Measurements from ENCODE around the gene IL23R. TPM values are rescaled to one million over a fixed set of nuclear protein-coding genes. Genes with fewer than 3 reads are reported as not detected.
"Not testable (repeated sequence)": the region's sequence is repeated elsewhere in the genome, so short reads cannot be mapped to it uniquely, and the experiment has no call there.

The IL23R gene
- total and polyA plus RNA-seq, 2 donors (not counting 1 experiment from before 2014, with no cell fraction given), result not detected

DNA sequence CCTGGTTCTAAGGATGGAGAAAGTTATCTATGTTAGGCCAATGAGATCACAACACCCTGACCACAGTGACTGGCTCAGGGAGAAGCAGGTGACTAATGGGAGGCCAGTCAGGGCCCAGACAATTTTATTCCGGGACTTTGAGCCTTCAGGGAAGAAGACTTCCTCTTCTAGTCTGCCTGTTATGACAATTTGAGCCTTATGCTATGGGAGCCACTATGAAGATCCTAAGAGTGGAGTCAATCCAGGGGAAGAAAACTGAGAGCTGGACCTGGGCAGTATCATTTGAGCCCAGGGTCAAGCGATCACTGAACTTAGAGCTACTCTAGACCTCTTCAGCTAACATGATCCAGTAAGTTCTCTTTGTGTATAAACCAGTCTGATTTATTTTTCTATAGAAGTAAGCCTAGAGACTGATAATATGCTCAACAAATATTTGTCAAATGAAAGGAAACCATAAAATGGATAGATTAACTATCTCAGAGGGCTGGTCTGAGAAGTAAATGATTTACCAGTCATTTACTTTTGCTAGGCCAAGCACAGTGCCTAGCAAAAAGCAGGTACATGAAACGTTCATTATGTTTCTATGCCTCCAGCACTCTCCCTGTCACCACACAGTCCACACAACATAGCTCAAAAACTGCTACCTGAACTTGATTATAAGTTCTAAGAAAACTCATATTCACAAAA, 27.3 kb upstream of the IL23R start:
- Histone ChIP-seq H3K27ac (ENCODE audit: low read length in 2 of 2) (no peak overlapping the region), H3K36me3 (replicated peaks in 1 of 2; ENCODE audit: control extremely low read depth in 1 of 2, control insufficient read depth in 1 of 2, extremely low read depth in 1 of 2, insufficient read depth in 2 of 2, low read length in 1 of 2) (no peaks in the 10 kb centered on the region), H3K79me2 (ENCODE audit: control insufficient read depth, insufficient read depth, low read length) (no peaks in the 10 kb centered on the region), H3K27me3 (replicated peaks in 1 of 4; ENCODE audit: control extremely low read depth in 1 of 4, control insufficient read depth in 3 of 4, insufficient read depth in 4 of 4, low read length in 3 of 4) (peaks cover 0 to 10% (median 2%) of the 10 kb centered on the region in 4 experiments), H4K20me1 (ENCODE audit: control insufficient read depth, insufficient read depth, low read length, poor library complexity, severe bottlenecking) (no peaks in the 10 kb centered on the region), H3K4me3 (ENCODE audit: control extremely low read depth in 1 of 5, extremely low read depth in 1 of 5, insufficient read depth in 1 of 5, low read depth in 2 of 5, low read length in 4 of 5) (no peak overlapping the region), H3K4me1 (ENCODE audit: control insufficient read depth in 2 of 2, insufficient read depth in 2 of 2, low read length in 2 of 2) (peaks cover 6 to 8% of the 10 kb centered on the region in 2 donors), H3K9me3 (ENCODE audit: control extremely low read depth in 1 of 3, control insufficient read depth in 2 of 3, insufficient read depth in 1 of 3, low read length in 2 of 3) (peaks cover 0 to 4% (median 0%) of the 10 kb centered on the region in 3 donors), H3K9ac (ENCODE audit: low read length) (no peak overlapping the region), H2AFZ (ENCODE audit: insufficient read depth, low read depth, low read length, poor library complexity, severe bottlenecking) (no peak overlapping the region), H3K4me2 (replicated peaks; ENCODE audit: low read depth, low read length, poor library complexity, severe bottlenecking) (no peak overlapping the region)
- DNase-seq (no peak), ATAC-seq (ENCODE audit: low read depth) (no peak)
- Mint-ChIP-seq H3K9me3 (ENCODE audit: insufficient read depth) (no peaks in the 10 kb centered on the region), H3K4me3 (no peak overlapping the region), H3K27ac (no peak overlapping the region), H3K4me1 (peaks cover 6% of the 10 kb centered on the region), H3K27me3 (peaks cover 3% of the 10 kb centered on the region)
- POLR2A ChIA-PET, result no interaction called here
- intact Hi-C loops (cut with micrococcal nuclease), result no loop called here
- TF ChIP-seq EZH2 (IDR thresholded peaks at IDR 0.05; ENCODE audit: borderline replicate concordance, insufficient read depth, low read depth, low read length, poor library complexity, severe bottlenecking) (no peak), CTCF (IDR thresholded peaks at IDR 0.05) (no peak)
- CTCF ChIA-PET, result interaction anchor here (1.1 kb wide), 1 partner anchor 10 kb away, joined by 3 read pairs; no protein-coding TSS in a partner anchor
- WGBS (ENCODE audit: insufficient coverage), result 94% methylated on average over 2 of the region's 3 CpGs

GRCh38 chr1:67140460-67140859, 25.8 kb upstream of the IL23R start:
- TF ChIP-seq EZH2 (IDR thresholded peaks at IDR 0.05; ENCODE audit: borderline replicate concordance, insufficient read depth, low read depth, low read length, poor library complexity, severe bottlenecking) (no peak), CTCF (IDR thresholded peaks at IDR 0.05) (no peak)
- H3K4me2 ChIP-seq (replicated peaks; ENCODE audit: low read depth, low read length, poor library complexity, severe bottlenecking), result no peak overlapping the region
- H3K27ac Mint-ChIP-seq, result no peak overlapping the region
- POLR2A ChIA-PET, result no interaction called here
- intact Hi-C loops (cut with micrococcal nuclease), result no loop called here
- DNase-seq (no peak), ATAC-seq (ENCODE audit: low read depth) (no peak)
- no peak overlapping the region for H3K27ac ChIP-seq (ENCODE audit: low read length in 2 of 2)
- H3K4me3 Mint-ChIP-seq, result no peak overlapping the region
- peaks cover 0 to under 1% (median 0%) of the 10 kb centered on the region in 4 experiments for H3K27me3 ChIP-seq (replicated peaks in 1 of 4; ENCODE audit: control extremely low read depth in 1 of 4, control insufficient read depth in 3 of 4, insufficient read depth in 4 of 4, low read length in 3 of 4)
- H2AFZ ChIP-seq (ENCODE audit: insufficient read depth, low read depth, low read length, poor library complexity, severe bottlenecking), result no peak overlapping the region
- CTCF ChIA-PET, result no interaction called here
- H3K36me3 ChIP-seq (replicated peaks in 1 of 2; ENCODE audit: control extremely low read depth in 1 of 2, control insufficient read depth in 1 of 2, extremely low read depth in 1 of 2, insufficient read depth in 2 of 2, low read length in 1 of 2), result no peaks in the 10 kb centered on the region
- WGBS (ENCODE audit: insufficient coverage), result no CpG with 5 or more reads among the region's 2 CpGs
- H3K4me1 ChIP-seq (ENCODE audit: control insufficient read depth in 2 of 2, insufficient read depth in 2 of 2, low read length in 2 of 2), result no peaks in the 10 kb centered on the region
- no peaks in the 10 kb centered on the region for H3K79me2 ChIP-seq (ENCODE audit: control insufficient read depth, insufficient read depth, low read length)
- H3K4me3 ChIP-seq (ENCODE audit: control extremely low read depth in 1 of 5, extremely low read depth in 1 of 5, insufficient read depth in 1 of 5, low read depth in 2 of 5, low read length in 4 of 5), result no peak overlapping the region
- H3K9me3 ChIP-seq (ENCODE audit: control extremely low read depth in 1 of 3, control insufficient read depth in 2 of 3, insufficient read depth in 1 of 3, low read length in 2 of 3), result no peaks in the 10 kb centered on the region
- no peaks in the 10 kb centered on the region for H3K9me3 Mint-ChIP-seq (ENCODE audit: insufficient read depth)
- H4K20me1 ChIP-seq (ENCODE audit: control insufficient read depth, insufficient read depth, low read length, poor library complexity, severe bottlenecking), result no peaks in the 10 kb centered on the region
- H3K9ac ChIP-seq (ENCODE audit: low read length), result no peak overlapping the region
- peaks cover 3% of the 10 kb centered on the region for H3K4me1 Mint-ChIP-seq
- H3K27me3 Mint-ChIP-seq, result peaks cover 2% of the 10 kb centered on the region

DNA sequence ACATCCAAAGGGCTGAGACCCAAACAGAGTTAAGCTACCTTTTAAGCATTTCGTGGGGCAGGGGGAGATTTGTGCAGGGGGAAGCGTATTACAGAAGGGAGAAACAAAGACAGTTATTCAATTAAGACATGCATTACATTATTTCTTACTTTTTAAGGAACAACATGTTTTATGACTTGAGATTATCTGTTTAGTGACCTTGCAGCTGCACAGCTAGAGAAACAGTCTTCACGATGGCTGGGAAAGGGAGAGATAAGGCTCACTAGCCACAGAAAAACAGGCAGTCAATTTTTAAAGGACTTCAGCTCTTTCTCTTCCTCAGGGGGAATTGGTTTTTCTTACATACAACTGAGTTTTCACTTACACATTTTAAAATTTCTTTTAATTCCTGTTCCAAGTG, 24.4 kb upstream of the IL23R start:
- H4K20me1 ChIP-seq (ENCODE audit: control insufficient read depth, insufficient read depth, low read length, poor library complexity, severe bottlenecking); H3K4me2 ChIP-seq (replicated peaks; ENCODE audit: low read depth, low read length, poor library complexity, severe bottlenecking); H3K79me2 ChIP-seq (ENCODE audit: control insufficient read depth, insufficient read depth, low read length); H3K27me3 Mint-ChIP-seq; H3K4me1 ChIP-seq (ENCODE audit: control insufficient read depth in 2 of 2, insufficient read depth in 2 of 2, low read length in 2 of 2); H3K27me3 ChIP-seq (replicated peaks in 1 of 4; ENCODE audit: control extremely low read depth in 1 of 4, control insufficient read depth in 3 of 4, insufficient read depth in 4 of 4, low read length in 3 of 4); H3K9me3 ChIP-seq (ENCODE audit: control extremely low read depth in 1 of 3, control insufficient read depth in 2 of 3, insufficient read depth in 1 of 3, low read length in 2 of 3); H3K9ac ChIP-seq (ENCODE audit: low read length); H3K36me3 ChIP-seq (replicated peaks in 1 of 2; ENCODE audit: control extremely low read depth in 1 of 2, control insufficient read depth in 1 of 2, extremely low read depth in 1 of 2, insufficient read depth in 2 of 2, low read length in 1 of 2); H3K9me3 Mint-ChIP-seq (ENCODE audit: insufficient read depth); POLR2A ChIA-PET; H3K27ac ChIP-seq (ENCODE audit: low read length in 2 of 2); DNase-seq; H3K27ac Mint-ChIP-seq; H3K4me3 ChIP-seq (ENCODE audit: control extremely low read depth in 1 of 5, extremely low read depth in 1 of 5, insufficient read depth in 1 of 5, low read depth in 2 of 5, low read length in 4 of 5); ATAC-seq (ENCODE audit: low read depth); H3K4me1 Mint-ChIP-seq; H3K4me3 Mint-ChIP-seq; intact Hi-C loops (cut with micrococcal nuclease); H2AFZ ChIP-seq (ENCODE audit: insufficient read depth, low read depth, low read length, poor library complexity, severe bottlenecking): not testable (repeated sequence)
- whole genome bisulfite sequencing (ENCODE audit: insufficient coverage), result no CpG with 5 or more reads among the region's 3 CpGs
- CTCF ChIA-PET, result interaction anchor here (0.7 to 1.4 kb wide), 3 partner anchors 11 to 384 kb away, joined by 3 to 6 read pairs (median 3); no protein-coding TSS in a partner anchor
